Loucy (cell line): Measurements from ENCODE around the gene CD226.

ENCODE experiments used
- H2AFZ ChIP-seq: fragments of 200-600 bp; sonication (generic); 2 replicates; pipeline ENCODE4 v1.6.0; 2016; ENCODE audit warnings: antibody characterized with exemption, mild to moderate bottlenecking, low read length, moderate library complexity
- H3F3A ChIP-seq: fragments of 200-600 bp; 2 replicates; pipeline ENCODE4 v1.6.0; 2016; ENCODE audit warnings: antibody characterized with exemption, low read depth, mild to moderate bottlenecking
- H3K27me3 ChIP-seq: fragments of 200-600 bp; sonication (generic); 2 replicates; pipeline ENCODE4 v1.6.1; 2014; ENCODE audit warnings: low read length, mild to moderate bottlenecking; ENCODE audit not compliant: insufficient read depth, poor library complexity, severe bottlenecking
- H3K36me3 ChIP-seq: fragments of 200-600 bp; sonication (generic); 2 replicates; pipeline ENCODE4 v1.6.1; 2016; ENCODE audit warnings: low read length; ENCODE audit not compliant: insufficient read depth
- H3K4me1 ChIP-seq: fragments of 200-600 bp; sonication (generic); 2 replicates; pipeline ENCODE4 v1.5.1; 2014; ENCODE audit warnings: low read length, mild to moderate bottlenecking; ENCODE audit not compliant: insufficient read depth, poor library complexity, severe bottlenecking
- H3K4me2 ChIP-seq: fragments of 200-600 bp; sonication (generic); 2 replicates; pipeline ENCODE4 v1.6.0; 2014; ENCODE audit warnings: antibody characterized with exemption, low read length, low read depth, mild to moderate bottlenecking; ENCODE audit not compliant: poor library complexity, severe bottlenecking
- H3K4me3 ChIP-seq: fragments of 200-600 bp; sonication (generic); 2 replicates; pipeline ENCODE4 v1.5.1; 2014; ENCODE audit warnings: low read length, mild to moderate bottlenecking, mixed read lengths; ENCODE audit not compliant: poor library complexity, severe bottlenecking
- H3K79me2 ChIP-seq: fragments of 200-600 bp; sonication (generic); 2 replicates; pipeline ENCODE4 v1.6.1; 2014; ENCODE audit warnings: low read length; ENCODE audit not compliant: insufficient read depth
- H3K9ac ChIP-seq: fragments of 200-600 bp; sonication (generic); 2 replicates; pipeline ENCODE4 v1.6.0; 2014; ENCODE audit warnings: mild to moderate bottlenecking, low read depth, low read length, moderate library complexity; ENCODE audit not compliant: poor library complexity, severe bottlenecking
- H3K9me2 ChIP-seq: fragments of 200-600 bp; sonication (generic); replicated peaks from 2 replicates; pipeline ENCODE4 v1.6.1; 2016; ENCODE audit warnings: low read depth, low read length, mixed read lengths
- H3K9me3 ChIP-seq: fragments of 200-600 bp; sonication (generic); 2 replicates; pipeline ENCODE4 v1.6.1; 2014; ENCODE audit warnings: mild to moderate bottlenecking, antibody characterized with exemption, low read length, low read depth; ENCODE audit not compliant: insufficient read depth
- H4K20me1 ChIP-seq: fragments of 200-600 bp; sonication (generic); 2 replicates; pipeline ENCODE4 v1.6.0; 2014; ENCODE audit warnings: antibody characterized with exemption, low read length, mild to moderate bottlenecking; ENCODE audit not compliant: insufficient read depth, poor library complexity, severe bottlenecking
- CTCF ChIP-seq: fragments of 200-600 bp; sonication (generic); conservative IDR thresholded peaks from 2 replicates; pipeline ENCODE4 v1.5.1; 2014; ENCODE audit warnings: mild to moderate bottlenecking, antibody characterized with exemption, low read length
- EZH2phosphoT487 ChIP-seq: fragments of 200-600 bp; IDR thresholded peaks from 2 replicates; pipeline ENCODE4 v1.6.1; 2018; ENCODE audit warnings: antibody characterized with exemption, mild to moderate bottlenecking, moderate library complexity, borderline replicate concordance

CD226 gene

DNA sequence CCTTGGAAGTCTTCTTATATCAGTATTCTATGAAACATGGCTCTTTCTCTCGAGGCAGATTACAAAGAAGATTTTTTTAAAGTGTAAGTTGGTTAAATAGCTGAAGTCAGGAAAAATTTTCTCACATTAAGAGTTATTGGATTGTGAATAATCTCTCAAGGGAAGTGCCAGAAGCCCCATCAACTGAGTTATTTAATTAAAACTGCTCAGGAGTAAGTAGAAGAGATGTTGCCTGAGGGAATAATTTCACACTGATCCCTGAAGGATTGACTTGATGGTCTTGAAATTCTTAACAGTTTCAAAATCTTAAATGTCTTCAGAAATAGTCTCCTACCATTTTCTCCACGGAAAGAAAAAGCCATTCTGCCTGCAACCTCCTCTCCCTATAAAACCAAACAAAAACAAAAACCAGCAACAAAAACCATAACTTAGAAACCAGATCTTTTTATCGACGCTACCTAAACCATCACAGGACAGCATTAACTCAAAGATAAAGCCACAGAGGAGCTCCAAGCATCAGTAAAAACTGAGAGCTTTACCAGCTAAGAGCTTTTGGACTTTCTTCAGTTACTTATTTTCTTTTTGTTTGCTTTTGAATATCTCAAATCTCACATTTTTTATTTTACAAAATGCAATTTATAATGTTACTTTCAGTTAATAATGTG is 12.9 kb downstream of the CD226 start:
- peak overlapping the region; percentile 20 for H3K9ac ChIP-seq
- H3K79me2 ChIP-seq, result no peaks in the 10 kb centered on the region
- H2AFZ ChIP-seq, result no peak overlapping the region
- H3K4me1 ChIP-seq, result peaks cover 27% of the 10 kb centered on the region
- no peak for TF ChIP-seq CTCF
- TF ChIP-seq EZH2phosphoT487, result no peak
- no peaks in the 10 kb centered on the region for H3K36me3 ChIP-seq
- H3K9me2 ChIP-seq, result no peaks in the 10 kb centered on the region
- H4K20me1 ChIP-seq, result no peaks in the 10 kb centered on the region
- no peaks in the 10 kb centered on the region for H3F3A ChIP-seq
- peak overlapping the region; percentile 29 for H3K4me3 ChIP-seq
- no peaks in the 10 kb centered on the region for H3K27me3 ChIP-seq
- peak overlapping the region; percentile 62 for H3K4me2 ChIP-seq
- no peaks in the 10 kb centered on the region for H3K9me3 ChIP-seq

DNA sequence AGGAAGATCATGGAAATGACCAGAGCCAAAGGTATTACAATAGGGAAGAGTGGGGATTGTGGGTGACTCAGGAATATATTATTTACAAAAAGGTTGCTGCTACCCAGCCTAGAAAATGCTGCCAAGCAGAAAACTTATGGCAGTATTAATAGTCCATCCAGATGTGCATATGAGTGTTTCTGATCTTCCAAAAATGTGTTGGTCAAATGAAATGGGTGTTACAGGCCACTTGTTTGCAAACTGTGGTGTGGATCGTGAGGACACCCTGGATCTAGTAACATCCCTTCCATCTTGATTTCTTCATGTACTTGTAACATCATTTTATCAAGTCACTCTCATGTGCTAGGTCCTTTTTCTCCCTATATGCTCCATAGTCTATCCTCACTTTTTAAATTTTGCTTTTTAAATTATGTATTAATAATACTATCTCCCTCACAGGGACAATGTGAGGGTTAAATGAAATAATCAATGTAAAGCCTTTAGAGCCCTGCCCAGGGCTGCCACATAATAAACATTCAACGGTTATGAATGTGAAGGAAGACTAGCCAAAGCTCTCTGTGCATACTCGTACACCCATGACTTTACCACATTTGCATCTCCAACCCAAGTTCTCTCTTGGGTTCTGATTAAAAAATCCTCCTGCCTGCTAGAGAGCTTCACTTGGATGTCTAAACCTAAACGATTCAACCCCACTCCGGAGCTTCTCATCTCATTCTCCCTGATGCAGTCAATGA is 18.5 kb downstream of the CD226 start:
- Histone ChIP-seq H3F3A (no peaks in the 10 kb centered on the region), H3K4me1 (peaks cover under 1% of the 10 kb centered on the region), H4K20me1 (no peaks in the 10 kb centered on the region), H3K4me2 (no peak overlapping the region), H3K9me3 (no peaks in the 10 kb centered on the region), H2AFZ (no peak overlapping the region), H3K36me3 (no peaks in the 10 kb centered on the region), H3K9ac (no peak overlapping the region), H3K9me2 (no peaks in the 10 kb centered on the region), H3K4me3 (no peak overlapping the region), H3K79me2 (no peaks in the 10 kb centered on the region), H3K27me3 (no peaks in the 10 kb centered on the region)
- TF ChIP-seq CTCF, result no peak
- TF ChIP-seq EZH2phosphoT487, result no peak

GRCh38 chr18:69916412-69916811 is 31.3 kb downstream of the CD226 start:
- Histone ChIP-seq H3K9me2 (no peaks in the 10 kb centered on the region), H3K27me3 (no peaks in the 10 kb centered on the region), H3K4me3 (no peak overlapping the region), H3K4me1 (no peaks in the 10 kb centered on the region), H3K9ac (no peak overlapping the region), H3K4me2 (no peak overlapping the region), H3K79me2 (no peaks in the 10 kb centered on the region), H3F3A (no peaks in the 10 kb centered on the region), H4K20me1 (no peaks in the 10 kb centered on the region), H2AFZ (no peak overlapping the region), H3K9me3 (no peaks in the 10 kb centered on the region), H3K36me3 (no peaks in the 10 kb centered on the region)
- TF ChIP-seq CTCF, result 0 out of 2 replicates have a peak, but pooled peaks have one; percentile 9
- TF ChIP-seq EZH2phosphoT487, result no peak
